ENCODE data around the gene GREB1L.

The GREB1L gene

DNA sequence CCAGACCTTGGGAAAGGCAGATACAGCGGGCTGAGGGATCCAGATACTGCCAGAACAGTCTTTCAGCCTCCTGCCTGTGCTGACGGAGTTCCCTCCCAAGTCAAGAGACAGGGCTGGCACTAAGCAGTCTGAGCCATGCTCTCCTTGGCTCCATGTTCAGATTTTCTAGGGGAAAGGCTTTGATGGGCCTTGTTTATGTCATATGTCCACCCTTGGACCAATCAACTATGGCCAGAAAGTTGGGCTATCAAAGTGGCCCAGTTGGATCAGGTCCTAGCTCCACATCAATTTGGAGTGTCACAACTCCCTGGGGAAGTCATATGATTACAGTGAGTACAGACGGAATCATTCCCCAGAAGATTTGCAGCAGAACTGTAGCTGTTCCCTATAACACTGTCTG is 152.0 kb downstream of the GREB1L start:
- in situ Hi-C loops (cut with MboI; ENCODE audit: low sequenced_read_pairs, unreplicated experiment) = no loop called here
- no peak for DNase-seq (ENCODE audit: low spot score)

DNA sequence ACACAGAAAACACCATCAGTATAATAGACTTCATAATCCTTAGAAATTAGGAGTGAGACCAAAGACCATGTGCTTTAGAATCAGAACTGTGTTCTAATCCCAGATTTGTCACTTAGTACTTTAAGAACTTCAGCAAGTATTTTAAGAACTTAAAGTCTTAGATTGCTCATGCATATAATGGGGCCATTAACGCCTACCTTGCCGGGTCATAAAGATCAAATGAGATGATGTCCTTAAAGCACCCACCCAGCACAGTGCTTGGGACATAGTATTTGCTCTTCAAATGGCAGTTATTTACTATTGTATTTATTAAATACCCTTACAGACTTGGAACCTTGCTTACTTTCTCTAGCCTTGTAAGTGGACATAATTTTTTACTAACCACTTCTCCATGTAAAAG is 156.1 kb downstream of the GREB1L start:
- TF ChIP-seq, protein P1, sequence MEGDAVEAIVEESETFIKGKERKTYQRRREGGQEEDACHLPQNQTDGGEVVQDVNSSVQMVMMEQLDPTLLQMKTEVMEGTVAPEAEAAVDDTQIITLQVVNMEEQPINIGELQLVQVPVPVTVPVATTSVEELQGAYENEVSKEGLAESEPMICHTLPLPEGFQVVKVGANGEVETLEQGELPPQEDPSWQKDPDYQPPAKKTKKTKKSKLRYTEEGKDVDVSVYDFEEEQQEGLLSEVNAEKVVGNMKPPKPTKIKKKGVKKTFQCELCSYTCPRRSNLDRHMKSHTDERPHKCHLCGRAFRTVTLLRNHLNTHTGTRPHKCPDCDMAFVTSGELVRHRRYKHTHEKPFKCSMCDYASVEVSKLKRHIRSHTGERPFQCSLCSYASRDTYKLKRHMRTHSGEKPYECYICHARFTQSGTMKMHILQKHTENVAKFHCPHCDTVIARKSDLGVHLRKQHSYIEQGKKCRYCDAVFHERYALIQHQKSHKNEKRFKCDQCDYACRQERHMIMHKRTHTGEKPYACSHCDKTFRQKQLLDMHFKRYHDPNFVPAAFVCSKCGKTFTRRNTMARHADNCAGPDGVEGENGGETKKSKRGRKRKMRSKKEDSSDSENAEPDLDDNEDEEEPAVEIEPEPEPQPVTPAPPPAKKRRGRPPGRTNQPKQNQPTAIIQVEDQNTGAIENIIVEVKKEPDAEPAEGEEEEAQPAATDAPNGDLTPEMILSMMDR (IDR thresholded peaks at IDR 0.05; ENCODE audit: borderline replicate concordance, control extremely low read depth, extremely low read depth, insufficient read depth, missing control alignments) = no peak
- in situ Hi-C loops (cut with MboI; ENCODE audit: low sequenced_read_pairs, unreplicated experiment) = no loop called here
- DNase-seq (ENCODE audit: low spot score) = no peak

More for the DNA sequence above, 152.0 kb downstream of the GREB1L start:
- TF ChIP-seq, protein P1 (IDR thresholded peaks at IDR 0.05; ENCODE audit: borderline replicate concordance, control extremely low read depth, extremely low read depth, insufficient read depth, missing control alignments) = no peak

DNA sequence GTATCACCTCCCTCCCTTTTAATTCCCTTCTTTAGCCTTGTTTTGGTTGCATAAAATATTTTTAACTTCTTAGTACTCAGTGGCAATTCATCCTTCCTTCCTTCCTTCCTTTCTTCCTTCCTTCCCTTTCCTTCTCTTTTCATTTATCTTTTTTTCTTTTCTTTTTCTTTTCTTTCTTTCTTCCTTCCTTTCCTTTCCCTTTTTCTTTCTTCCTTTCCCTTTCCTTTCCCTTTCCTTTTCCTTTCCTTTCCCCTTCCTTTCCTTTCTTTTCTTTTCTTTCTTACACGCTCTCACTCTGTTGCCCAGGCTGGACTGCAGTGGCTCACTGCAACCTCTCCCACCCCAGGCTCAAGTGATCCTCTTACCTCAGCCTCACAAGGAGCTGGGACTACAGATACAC is 160.2 kb downstream of the GREB1L start:
- TF ChIP-seq, protein P1 (IDR thresholded peaks at IDR 0.05; ENCODE audit: borderline replicate concordance, control extremely low read depth, extremely low read depth, insufficient read depth, missing control alignments) = no peak
- no peak for DNase-seq (ENCODE audit: low spot score)
- in situ Hi-C loops (cut with MboI; ENCODE audit: low sequenced_read_pairs, unreplicated experiment) = no loop called here

DNA sequence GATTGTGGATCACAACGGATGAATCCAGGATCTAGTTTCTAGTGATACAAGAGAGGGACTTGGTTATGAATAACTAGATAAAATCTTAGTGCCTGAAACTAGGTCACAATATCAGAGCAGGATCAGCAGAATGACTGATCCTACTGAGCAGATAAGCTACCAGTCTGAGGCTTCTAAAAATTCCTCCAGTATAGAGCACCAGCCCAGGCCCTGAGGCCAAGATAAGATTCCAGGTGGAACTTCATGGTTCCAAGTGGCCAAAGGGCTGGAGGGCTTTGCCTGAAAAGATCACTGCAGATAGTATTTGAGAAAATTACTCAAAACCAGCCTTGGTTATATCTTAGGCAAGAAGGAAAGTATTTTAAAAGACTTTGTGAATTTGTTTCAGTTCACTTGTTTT is 162.4 kb downstream of the GREB1L start:
- DNase-seq (ENCODE audit: low spot score) = no peak
- in situ Hi-C loops (cut with MboI; ENCODE audit: low sequenced_read_pairs, unreplicated experiment) = no loop called here
- TF ChIP-seq, protein P1 (IDR thresholded peaks at IDR 0.05; ENCODE audit: borderline replicate concordance, control extremely low read depth, extremely low read depth, insufficient read depth, missing control alignments) = no peak

DNA sequence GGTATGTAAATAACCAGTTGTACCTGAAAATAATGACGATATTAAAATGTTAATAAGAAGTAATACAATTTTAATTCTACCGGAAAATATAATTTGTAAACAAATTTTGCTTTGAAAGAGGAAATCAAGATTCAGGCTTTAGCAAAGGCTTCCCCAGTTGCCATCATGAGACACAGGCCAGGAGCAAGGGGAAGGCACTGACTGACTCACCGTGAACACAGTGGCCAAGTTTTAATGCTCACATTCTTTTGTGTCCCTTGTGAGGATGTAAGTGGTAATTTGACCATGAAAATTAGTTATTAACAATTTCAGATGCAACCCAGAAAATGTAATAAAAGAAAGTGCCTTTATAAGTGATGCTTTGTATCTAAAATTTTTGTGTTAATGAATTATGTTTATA is 164.1 kb downstream of the GREB1L start:
- TF ChIP-seq, protein P1 (IDR thresholded peaks at IDR 0.05; ENCODE audit: borderline replicate concordance, control extremely low read depth, extremely low read depth, insufficient read depth, missing control alignments) = no peak
- in situ Hi-C loops (cut with MboI; ENCODE audit: low sequenced_read_pairs, unreplicated experiment) = no loop called here
- no peak for DNase-seq (ENCODE audit: low spot score)

DNA sequence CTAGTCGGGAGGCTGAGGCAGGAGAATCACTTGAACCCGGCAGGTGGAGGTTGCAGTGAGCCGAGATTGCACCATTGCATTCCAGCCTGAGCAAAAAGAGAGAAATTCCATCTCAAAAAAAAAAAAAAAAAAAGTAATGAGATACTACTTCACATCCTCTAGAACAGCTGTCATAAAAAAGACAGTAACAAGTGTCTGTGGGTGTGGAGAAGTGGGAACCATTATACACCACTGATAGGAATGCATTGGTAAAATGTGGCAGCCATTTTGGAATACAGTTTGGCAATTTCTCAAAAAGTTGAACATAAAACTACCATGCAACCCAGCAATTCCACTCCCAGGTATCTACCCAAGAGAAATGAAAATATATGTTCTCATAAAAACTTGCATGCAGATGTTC is 166.6 kb downstream of the GREB1L start:
- in situ Hi-C loops (cut with MboI; ENCODE audit: low sequenced_read_pairs, unreplicated experiment) = no loop called here
- TF ChIP-seq, protein P1 (IDR thresholded peaks at IDR 0.05; ENCODE audit: borderline replicate concordance, control extremely low read depth, extremely low read depth, insufficient read depth, missing control alignments) = no peak
- DNase-seq (ENCODE audit: low spot score) = no peak

DNA sequence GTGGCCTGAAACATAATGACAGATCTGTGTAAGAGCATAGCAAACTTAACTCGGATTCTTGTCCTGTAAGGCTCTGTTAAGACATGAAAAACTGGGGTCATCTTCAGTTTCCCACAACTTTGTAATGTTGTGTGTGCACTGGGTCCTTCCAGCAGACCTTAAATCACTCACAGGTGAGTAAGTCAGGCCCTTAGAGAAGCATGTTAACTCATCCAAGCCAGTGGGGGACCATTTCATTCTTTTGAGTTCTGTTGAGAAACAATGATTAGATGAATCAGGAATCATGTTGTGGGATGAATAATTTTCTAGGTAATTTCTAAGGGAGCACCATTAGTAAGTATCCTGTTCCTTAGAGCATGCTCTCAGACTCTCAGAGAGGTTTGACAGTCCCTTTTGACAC is 191.4 kb downstream of the GREB1L start:
- in situ Hi-C loops (cut with MboI; ENCODE audit: low sequenced_read_pairs, unreplicated experiment) = loop anchor here (25.0 kb wide), 1 partner anchor 96 kb away; no protein-coding TSS in a partner anchor
- DNase-seq (ENCODE audit: low spot score) = no peak
- TF ChIP-seq, protein P1 (IDR thresholded peaks at IDR 0.05; ENCODE audit: borderline replicate concordance, control extremely low read depth, extremely low read depth, insufficient read depth, missing control alignments) = no peak

Measured in GM13976 (cell line).